Measurements from ENCODE around the gene TP53I13. TPM values are rescaled to one million over a fixed set of nuclear protein-coding genes. Genes with fewer than 3 reads are reported as not detected.

The TP53I13 gene, protein sequence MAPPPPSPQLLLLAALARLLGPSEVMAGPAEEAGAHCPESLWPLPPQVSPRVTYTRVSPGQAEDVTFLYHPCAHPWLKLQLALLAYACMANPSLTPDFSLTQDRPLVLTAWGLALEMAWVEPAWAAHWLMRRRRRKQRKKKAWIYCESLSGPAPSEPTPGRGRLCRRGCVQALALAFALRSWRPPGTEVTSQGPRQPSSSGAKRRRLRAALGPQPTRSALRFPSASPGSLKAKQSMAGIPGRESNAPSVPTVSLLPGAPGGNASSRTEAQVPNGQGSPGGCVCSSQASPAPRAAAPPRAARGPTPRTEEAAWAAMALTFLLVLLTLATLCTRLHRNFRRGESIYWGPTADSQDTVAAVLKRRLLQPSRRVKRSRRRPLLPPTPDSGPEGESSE
- 44.6 to 49.8 TPM (median 48.3 TPM) in 3 replicates for total RNA-seq
- long read RNA-seq, transcript TP53I13-201 (7 exons, 1,530 nt), result major isoform, 169 of 211 reads
- long read RNA-seq, partial matches to known transcripts, result 24 of 211 reads
- long read RNA-seq, other reads (novel, unspliced or antisense), result 15 of 211 reads

DNA sequence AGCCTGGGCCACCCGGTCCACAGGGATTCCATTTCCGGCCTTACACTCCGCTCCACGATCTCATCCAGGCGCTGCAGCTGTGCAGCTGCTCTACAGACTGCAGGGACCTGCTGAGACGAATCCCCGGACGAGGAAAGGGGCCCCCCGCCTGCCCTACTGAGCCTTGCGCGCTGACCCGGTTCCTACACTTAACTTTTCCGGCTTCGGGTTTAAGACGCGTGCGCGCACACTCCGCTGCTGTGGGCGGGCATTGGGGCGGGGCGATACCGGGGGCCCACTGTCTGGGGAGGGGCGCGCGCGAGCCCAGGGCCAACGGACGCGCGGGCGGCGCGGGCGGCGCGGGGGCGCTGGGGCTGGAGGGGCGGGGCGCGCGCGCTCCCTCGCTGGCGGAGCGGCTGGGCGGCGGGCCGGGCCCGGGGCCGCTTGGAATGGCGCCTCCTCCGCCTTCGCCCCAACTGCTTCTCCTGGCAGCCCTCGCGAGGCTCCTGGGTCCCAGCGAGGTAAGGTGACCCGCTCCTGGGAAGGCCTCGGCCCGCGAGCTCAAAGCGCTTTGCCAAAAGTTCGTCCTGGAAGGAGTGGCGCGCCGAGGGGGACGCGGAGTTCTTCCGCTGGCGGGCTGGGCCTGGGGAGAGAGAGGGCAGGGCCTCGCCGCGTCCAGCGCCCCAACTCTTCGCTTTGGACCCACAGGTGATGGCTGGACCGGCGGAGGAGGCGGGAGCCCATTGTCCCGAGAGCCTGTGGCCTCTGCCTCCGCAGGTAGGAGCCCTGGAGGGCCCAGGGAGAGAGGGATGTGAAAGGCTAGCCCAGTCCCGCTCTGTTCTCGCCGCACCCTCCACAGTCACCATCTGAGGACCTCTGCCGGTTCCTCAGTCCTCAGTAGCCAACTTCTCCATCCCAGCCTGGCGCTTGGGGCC, at the start of gene TP53I13:
Gene TP53I13, plus strand, starts transcription at position 371 of the 914 bp plus-strand sequence. Its CDS starts 58 bp downstream, at position 429.
- peak; percentile 92 for DNase-seq (ENCODE audit: low spot score)
- peaks cover 31% of the 10 kb centered on the region for H3K4me1 Mint-ChIP-seq (ENCODE audit: low read depth)
- H3K27me3 Mint-ChIP-seq (ENCODE audit: low read depth), result no peaks in the 10 kb centered on the region
- H3K27ac Mint-ChIP-seq (ENCODE audit: unreplicated experiment), result peak within 1 kb of the TSS; percentile 91
- H3K9me3 Mint-ChIP-seq (ENCODE audit: low read depth), result no peaks in the 10 kb centered on the region
- TF ChIP-seq, protein P1, sequence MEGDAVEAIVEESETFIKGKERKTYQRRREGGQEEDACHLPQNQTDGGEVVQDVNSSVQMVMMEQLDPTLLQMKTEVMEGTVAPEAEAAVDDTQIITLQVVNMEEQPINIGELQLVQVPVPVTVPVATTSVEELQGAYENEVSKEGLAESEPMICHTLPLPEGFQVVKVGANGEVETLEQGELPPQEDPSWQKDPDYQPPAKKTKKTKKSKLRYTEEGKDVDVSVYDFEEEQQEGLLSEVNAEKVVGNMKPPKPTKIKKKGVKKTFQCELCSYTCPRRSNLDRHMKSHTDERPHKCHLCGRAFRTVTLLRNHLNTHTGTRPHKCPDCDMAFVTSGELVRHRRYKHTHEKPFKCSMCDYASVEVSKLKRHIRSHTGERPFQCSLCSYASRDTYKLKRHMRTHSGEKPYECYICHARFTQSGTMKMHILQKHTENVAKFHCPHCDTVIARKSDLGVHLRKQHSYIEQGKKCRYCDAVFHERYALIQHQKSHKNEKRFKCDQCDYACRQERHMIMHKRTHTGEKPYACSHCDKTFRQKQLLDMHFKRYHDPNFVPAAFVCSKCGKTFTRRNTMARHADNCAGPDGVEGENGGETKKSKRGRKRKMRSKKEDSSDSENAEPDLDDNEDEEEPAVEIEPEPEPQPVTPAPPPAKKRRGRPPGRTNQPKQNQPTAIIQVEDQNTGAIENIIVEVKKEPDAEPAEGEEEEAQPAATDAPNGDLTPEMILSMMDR (IDR thresholded peaks at IDR 0.05), result peak; percentile 29
- H3K4me3 Mint-ChIP-seq (ENCODE audit: unreplicated experiment), result peak within 1 kb of the TSS; percentile 89
- peaks cover 5% of the 10 kb centered on the region for H3K36me3 Mint-ChIP-seq (ENCODE audit: low read depth)

DNA sequence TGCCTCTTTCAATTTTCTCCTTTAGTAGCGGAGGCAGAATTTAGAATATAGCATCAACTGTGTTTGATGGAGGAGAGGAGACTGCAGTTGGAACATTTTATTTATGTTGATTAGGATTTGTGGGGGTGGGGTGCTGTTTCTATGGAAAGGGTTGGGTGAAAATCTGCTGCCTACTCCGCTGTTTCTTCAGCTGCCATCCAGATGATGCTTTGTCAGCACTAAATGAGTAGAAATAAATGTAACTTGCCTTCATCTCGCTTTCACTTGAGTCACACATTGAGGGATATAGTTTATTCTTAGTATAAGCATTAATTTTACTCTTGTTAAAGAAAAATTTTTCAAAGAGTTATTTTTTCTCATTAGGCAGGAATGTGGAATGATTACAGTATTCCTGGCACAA, 43.8 kb upstream of the TP53I13 start:
- Mint-ChIP-seq H3K27ac (ENCODE audit: unreplicated experiment) (peak overlapping the region; percentile 9), H3K36me3 (ENCODE audit: low read depth) (peaks cover 17% of the 10 kb centered on the region)

DNA sequence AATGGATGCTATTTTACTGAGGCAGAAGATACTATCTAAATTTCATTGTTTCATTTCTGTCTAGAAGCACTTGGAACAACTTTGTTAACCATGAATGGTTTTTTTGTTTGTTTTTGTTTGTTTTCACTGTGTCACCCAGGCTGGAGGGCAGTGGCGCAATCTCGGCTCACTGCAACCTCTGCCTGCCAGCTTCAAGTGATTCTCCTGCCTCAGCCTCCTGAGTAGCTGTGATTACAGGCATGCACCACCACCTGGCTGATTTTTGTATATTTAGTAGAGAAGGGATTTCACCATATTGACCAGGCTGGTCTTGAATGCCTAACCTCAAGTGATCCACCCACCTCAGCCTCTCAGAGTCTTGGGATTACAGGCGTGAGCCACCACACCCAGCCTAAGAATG, 42.2 kb upstream of the TP53I13 start:
- TF ChIP-seq, protein P1 (IDR thresholded peaks at IDR 0.05), result no peak
- no peaks in the 10 kb centered on the region for H3K9me3 Mint-ChIP-seq (ENCODE audit: low read depth)
- H3K27me3 Mint-ChIP-seq (ENCODE audit: low read depth), result no peaks in the 10 kb centered on the region
- H3K4me3 Mint-ChIP-seq (ENCODE audit: unreplicated experiment), result no peak overlapping the region
- H3K27ac Mint-ChIP-seq (ENCODE audit: unreplicated experiment), result no peak overlapping the region
- H3K36me3 Mint-ChIP-seq (ENCODE audit: low read depth), result peaks cover 19% of the 10 kb centered on the region
- peaks cover 4% of the 10 kb centered on the region for H3K4me1 Mint-ChIP-seq (ENCODE audit: low read depth)
- peak; percentile 2 for DNase-seq (ENCODE audit: low spot score)

More for the DNA sequence above, 43.8 kb upstream of the TP53I13 start:
- H3K9me3 Mint-ChIP-seq (ENCODE audit: low read depth), result no peaks in the 10 kb centered on the region
- no peak for DNase-seq (ENCODE audit: low spot score)
- TF ChIP-seq, protein P1 (IDR thresholded peaks at IDR 0.05), result no peak
- H3K27me3 Mint-ChIP-seq (ENCODE audit: low read depth), result no peaks in the 10 kb centered on the region
- peaks cover 4% of the 10 kb centered on the region for H3K4me1 Mint-ChIP-seq (ENCODE audit: low read depth)
- no peak overlapping the region for H3K4me3 Mint-ChIP-seq (ENCODE audit: unreplicated experiment)

DNA sequence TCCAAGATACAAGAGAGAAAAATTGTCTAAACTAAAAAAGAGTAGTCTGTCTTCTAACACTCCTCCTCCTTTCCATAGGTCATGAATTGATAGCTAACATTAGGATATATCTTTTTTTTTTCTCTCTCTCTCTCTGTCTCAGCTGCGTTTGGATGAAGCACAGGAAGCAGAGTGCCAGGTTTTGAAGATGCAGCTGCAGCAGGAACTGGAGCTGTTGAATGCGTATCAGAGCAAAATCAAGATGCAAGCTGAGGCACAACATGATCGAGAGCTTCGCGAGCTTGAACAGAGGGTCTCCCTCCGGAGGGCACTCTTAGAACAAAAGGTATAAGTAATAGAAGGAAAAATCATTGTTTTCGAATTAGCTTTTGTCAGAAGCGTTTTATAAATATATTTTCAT, 34.5 kb upstream of the TP53I13 start:
- Mint-ChIP-seq H3K27me3 (ENCODE audit: low read depth) (no peaks in the 10 kb centered on the region), H3K36me3 (ENCODE audit: low read depth) (peaks cover 22% of the 10 kb centered on the region), H3K9me3 (ENCODE audit: low read depth) (no peaks in the 10 kb centered on the region), H3K27ac (ENCODE audit: unreplicated experiment) (no peak overlapping the region), H3K4me1 (ENCODE audit: low read depth) (no peaks in the 10 kb centered on the region), H3K4me3 (ENCODE audit: unreplicated experiment) (no peak overlapping the region)
- DNase-seq (ENCODE audit: low spot score), result no peak
- TF ChIP-seq, protein P1 (IDR thresholded peaks at IDR 0.05), result no peak

DNA sequence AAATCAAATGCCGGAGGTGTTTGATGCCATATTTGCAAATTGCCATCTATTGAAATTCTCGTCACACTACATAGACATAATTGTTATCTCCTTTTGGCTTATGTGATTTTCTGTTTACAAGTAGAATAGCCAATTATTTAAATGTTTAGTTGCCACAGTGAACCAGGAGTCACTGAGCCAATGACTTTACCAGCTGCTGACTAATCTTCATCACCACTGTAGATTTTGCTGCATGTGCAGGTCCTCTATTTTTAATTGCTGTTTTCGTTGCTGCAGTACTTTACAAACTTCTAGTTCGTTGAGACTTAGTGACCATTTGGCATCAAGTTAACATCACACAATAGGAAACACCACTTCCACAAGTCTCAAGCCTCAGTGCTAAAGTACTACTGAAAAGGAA, 24.4 kb upstream of the TP53I13 start:
- Mint-ChIP-seq H3K4me1 (ENCODE audit: low read depth) (peaks cover 9% of the 10 kb centered on the region), H3K9me3 (ENCODE audit: low read depth) (no peaks in the 10 kb centered on the region), H3K27ac (ENCODE audit: unreplicated experiment) (no peak overlapping the region), H3K36me3 (ENCODE audit: low read depth) (peaks cover 10% of the 10 kb centered on the region), H3K27me3 (ENCODE audit: low read depth) (no peaks in the 10 kb centered on the region), H3K4me3 (ENCODE audit: unreplicated experiment) (no peak overlapping the region)
- TF ChIP-seq, protein P1 (IDR thresholded peaks at IDR 0.05), result no peak
- DNase-seq (ENCODE audit: low spot score), result no peak

All from chondrocyte (in vitro differentiated cells).